ENCODE measurements around the gene SH2D2A.

- TF ChIP-seq CTCF (IDR thresholded peaks at IDR 0.05; ENCODE audit: insufficient read depth, low read length, poor library complexity, severe bottlenecking) (no peak), EZH2phosphoT487 (conservative IDR thresholded peaks at IDR 0.05; ENCODE audit: low read length) (no peak)
Observed at GRCh38 chr1:156773607-156774006, 43.0 kb downstream of the SH2D2A start.

All from SU-DHL-6 (cell line).